Mammary epithelial cell (primary cell): Measurements from ENCODE around the gene INTU.

ENCODE experiments used
- EZH2 ChIP-seq: IDR thresholded peaks from 2 replicates; pipeline ENCODE4 v1.6.1; 2012; ENCODE audit warnings: low read length, inconsistent platforms, borderline replicate concordance
- TF ChIP-seq, protein P1 (sequence below), 2 donors: IDR thresholded peaks in 1 of 2; conservative IDR thresholded peaks in 1 of 2; 2 replicates each; pipeline ENCODE4 v1.5.1; 2011 to 2012; ENCODE audit warnings: inconsistent platforms in 2 of 2, low read length in 2 of 2, mild to moderate bottlenecking in 2 of 2, control low read depth in 1 of 2, low read depth in 1 of 2; ENCODE audit not compliant: insufficient read depth in 1 of 2; ENCODE audit errors: extremely low read depth in 1 of 2

DNA sequence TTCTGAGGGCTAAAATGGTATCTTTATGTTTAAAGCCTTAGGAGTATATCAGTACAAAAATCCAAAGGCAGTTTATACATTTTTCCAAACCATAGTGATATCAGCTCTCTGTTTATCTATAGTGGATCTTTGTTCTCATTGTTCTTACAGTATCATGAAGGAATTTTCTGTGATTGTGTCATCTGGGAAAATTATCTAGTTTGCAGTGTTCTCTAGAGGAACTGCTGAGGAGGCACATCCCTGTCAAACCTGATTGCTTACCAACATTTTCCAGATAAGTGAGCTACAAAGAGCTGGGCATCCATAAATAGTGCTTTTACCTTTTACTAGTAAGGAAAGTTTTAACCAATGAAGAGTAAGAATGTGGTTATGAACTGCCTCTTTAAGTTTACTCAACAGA, 52.5 kb downstream of the INTU start:
- TF ChIP-seq, protein P1, sequence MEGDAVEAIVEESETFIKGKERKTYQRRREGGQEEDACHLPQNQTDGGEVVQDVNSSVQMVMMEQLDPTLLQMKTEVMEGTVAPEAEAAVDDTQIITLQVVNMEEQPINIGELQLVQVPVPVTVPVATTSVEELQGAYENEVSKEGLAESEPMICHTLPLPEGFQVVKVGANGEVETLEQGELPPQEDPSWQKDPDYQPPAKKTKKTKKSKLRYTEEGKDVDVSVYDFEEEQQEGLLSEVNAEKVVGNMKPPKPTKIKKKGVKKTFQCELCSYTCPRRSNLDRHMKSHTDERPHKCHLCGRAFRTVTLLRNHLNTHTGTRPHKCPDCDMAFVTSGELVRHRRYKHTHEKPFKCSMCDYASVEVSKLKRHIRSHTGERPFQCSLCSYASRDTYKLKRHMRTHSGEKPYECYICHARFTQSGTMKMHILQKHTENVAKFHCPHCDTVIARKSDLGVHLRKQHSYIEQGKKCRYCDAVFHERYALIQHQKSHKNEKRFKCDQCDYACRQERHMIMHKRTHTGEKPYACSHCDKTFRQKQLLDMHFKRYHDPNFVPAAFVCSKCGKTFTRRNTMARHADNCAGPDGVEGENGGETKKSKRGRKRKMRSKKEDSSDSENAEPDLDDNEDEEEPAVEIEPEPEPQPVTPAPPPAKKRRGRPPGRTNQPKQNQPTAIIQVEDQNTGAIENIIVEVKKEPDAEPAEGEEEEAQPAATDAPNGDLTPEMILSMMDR (conservative IDR thresholded peaks at IDR 0.05 in 1 of 2, IDR thresholded peaks at IDR 0.05 in 1 of 2; ENCODE audit: extremely low read depth in 1 of 2, insufficient read depth in 1 of 2, low read depth in 1 of 2, low read length in 2 of 2), result no peak
- no peak for TF ChIP-seq EZH2
